ENCODE data around the gene PRRC2B.
"Not testable (repeated sequence)": the region's sequence is repeated elsewhere in the genome, so short reads cannot be mapped to it uniquely, and the experiment has no call there.

PRRC2B gene

GRCh38 chr9:131393622-131394463 lies at the start of gene PRRC2B:
TSS of gene PRRC2B (plus strand) at chr9:131394086. CDS start at chr9:131430145, 36,059 bp downstream.
- Histone ChIP-seq H3K9me3 (no peaks in the 10 kb centered on the region), H3K4me1 (peaks cover 37% of the 10 kb centered on the region), H3K27me3 (ENCODE audit: low read depth) (no peaks in the 10 kb centered on the region), H3K36me3 (replicated peaks) (peaks cover 16% of the 10 kb centered on the region), H3K4me3 (peak within 1 kb of the TSS; percentile 54)
- in situ Hi-C loops (cut with MboI; ENCODE audit: low sequenced_read_pairs), result no loop called here
- DNase-seq (ENCODE audit: low spot score in 2 of 2), result peak; percentile 89 to 98

- H3K9me3 ChIP-seq; H3K27me3 ChIP-seq (ENCODE audit: low read depth); H3K4me1 ChIP-seq; DNase-seq (ENCODE audit: low spot score in 2 of 2); in situ Hi-C loops (cut with MboI; ENCODE audit: low sequenced_read_pairs); H3K4me3 ChIP-seq; H3K36me3 ChIP-seq (replicated peaks): not testable (repeated sequence)
Observed at GRCh38 chr9:131344931-131345535, 48.9 kb upstream of the PRRC2B start.

- Histone ChIP-seq H3K36me3 (replicated peaks) (no peaks in the 10 kb centered on the region), H3K27me3 (ENCODE audit: low read depth) (no peaks in the 10 kb centered on the region), H3K4me1 (peaks cover 9% of the 10 kb centered on the region), H3K9me3 (no peaks in the 10 kb centered on the region; the same call in 1 of the 2 replicates), H3K4me3 (no peak overlapping the region)
- DNase-seq (ENCODE audit: low spot score in 2 of 2), result no peak
- in situ Hi-C loops (cut with MboI; ENCODE audit: low sequenced_read_pairs), result no loop called here
Observed at GRCh38 chr9:131346559-131346958, 47.3 kb upstream of the PRRC2B start.

- no peaks in the 10 kb centered on the region for H3K36me3 ChIP-seq (replicated peaks)
- in situ Hi-C loops (cut with MboI; ENCODE audit: low sequenced_read_pairs), result no loop called here
- H3K27me3 ChIP-seq (ENCODE audit: low read depth), result no peaks in the 10 kb centered on the region
- peak in 1 of 2 experiments; percentile 40 for DNase-seq (ENCODE audit: low spot score in 2 of 2)
- H3K4me1 ChIP-seq, result peaks cover 9% of the 10 kb centered on the region
- no peak overlapping the region for H3K4me3 ChIP-seq
- H3K9me3 ChIP-seq, result no peaks in the 10 kb centered on the region; the same call in 1 of the 2 replicates
Observed at GRCh38 chr9:131347376-131348020, 46.4 kb upstream of the PRRC2B start.

GRCh38 chr9:131348631-131349521 lies 45.0 kb upstream of the PRRC2B start:
- no peaks in the 10 kb centered on the region for H3K27me3 ChIP-seq (ENCODE audit: low read depth)
- no peaks in the 10 kb centered on the region for H3K36me3 ChIP-seq (replicated peaks)
- H3K9me3 ChIP-seq, result no peaks in the 10 kb centered on the region
- no peak for DNase-seq (ENCODE audit: low spot score in 2 of 2)
- peaks cover 9% of the 10 kb centered on the region for H3K4me1 ChIP-seq
- in situ Hi-C loops (cut with MboI; ENCODE audit: low sequenced_read_pairs), result no loop called here
- no peak overlapping the region for H3K4me3 ChIP-seq

- H3K9me3 ChIP-seq, result no peaks in the 10 kb centered on the region
- no peak overlapping the region for H3K4me3 ChIP-seq
- no peak for DNase-seq (ENCODE audit: low spot score in 2 of 2)
- no peaks in the 10 kb centered on the region for H3K36me3 ChIP-seq (replicated peaks)
- no peaks in the 10 kb centered on the region for H3K27me3 ChIP-seq (ENCODE audit: low read depth)
- H3K4me1 ChIP-seq, result peaks cover 9% of the 10 kb centered on the region
- in situ Hi-C loops (cut with MboI; ENCODE audit: low sequenced_read_pairs), result no loop called here
Observed at GRCh38 chr9:131349522-131349880, 44.4 kb upstream of the PRRC2B start.

- Histone ChIP-seq H3K4me1 (peaks cover 11% of the 10 kb centered on the region), H3K4me3 (peak overlapping the region; percentile 19), H3K27me3 (ENCODE audit: low read depth) (no peaks in the 10 kb centered on the region), H3K9me3 (0 out of 2 replicates have a peak, but pooled peaks cover 2% of the 10 kb centered on the region), H3K36me3 (replicated peaks) (no peaks in the 10 kb centered on the region)
- in situ Hi-C loops (cut with MboI; ENCODE audit: low sequenced_read_pairs), result no loop called here
- peak; percentile 85 to 97 for DNase-seq (ENCODE audit: low spot score in 2 of 2)
Observed at GRCh38 chr9:131349881-131350563, 43.9 kb upstream of the PRRC2B start.

- in situ Hi-C loops (cut with MboI; ENCODE audit: low sequenced_read_pairs), result loop anchor here (5.0 kb wide), 1 partner anchor 46 kb away; no protein-coding TSS in a partner anchor
- H3K36me3 ChIP-seq (replicated peaks); H3K4me3 ChIP-seq; H3K27me3 ChIP-seq (ENCODE audit: low read depth); DNase-seq (ENCODE audit: low spot score in 2 of 2); H3K9me3 ChIP-seq: not testable (repeated sequence)
- H3K4me1 ChIP-seq, result peaks cover 38% of the 10 kb centered on the region
Observed at GRCh38 chr9:131356479-131356878, 37.4 kb upstream of the PRRC2B start.

GRCh38 chr9:131358556-131358955 lies 35.3 kb upstream of the PRRC2B start:
- no peaks in the 10 kb centered on the region for H3K36me3 ChIP-seq (replicated peaks)
- H3K9me3 ChIP-seq, result peaks cover 6% of the 10 kb centered on the region; the same call in 1 of the 2 replicates
- H3K4me3 ChIP-seq, result no peak overlapping the region
- no peaks in the 10 kb centered on the region for H3K27me3 ChIP-seq (ENCODE audit: low read depth)
- DNase-seq (ENCODE audit: low spot score in 2 of 2), result no peak
- H3K4me1 ChIP-seq, result peaks cover 39% of the 10 kb centered on the region
- in situ Hi-C loops (cut with MboI; ENCODE audit: low sequenced_read_pairs), result loop anchor here (5.0 kb wide), 1 partner anchor 44 kb away; no protein-coding TSS in a partner anchor

- in situ Hi-C loops (cut with MboI; ENCODE audit: low sequenced_read_pairs), result no loop called here
- no peaks in the 10 kb centered on the region for H3K36me3 ChIP-seq (replicated peaks)
- no peaks in the 10 kb centered on the region for H3K27me3 ChIP-seq (ENCODE audit: low read depth)
- no peak overlapping the region for H3K4me3 ChIP-seq
- no peaks in the 10 kb centered on the region for H3K9me3 ChIP-seq
- H3K4me1 ChIP-seq, result peaks cover 24% of the 10 kb centered on the region
- peak in 1 of 2 experiments; percentile 48 for DNase-seq (ENCODE audit: low spot score in 2 of 2)
Observed at GRCh38 chr9:131361202-131361833, 32.6 kb upstream of the PRRC2B start.

- Histone ChIP-seq H3K27me3 (ENCODE audit: low read depth) (no peaks in the 10 kb centered on the region), H3K36me3 (replicated peaks) (no peaks in the 10 kb centered on the region), H3K4me1 (peaks cover 23% of the 10 kb centered on the region), H3K9me3 (no peaks in the 10 kb centered on the region), H3K4me3 (no peak overlapping the region)
- in situ Hi-C loops (cut with MboI; ENCODE audit: low sequenced_read_pairs), result no loop called here
- no peak for DNase-seq (ENCODE audit: low spot score in 2 of 2)
Observed at GRCh38 chr9:131365546-131365945, 28.3 kb upstream of the PRRC2B start.

- Histone ChIP-seq H3K27me3 (ENCODE audit: low read depth) (no peaks in the 10 kb centered on the region), H3K4me3 (no peak overlapping the region), H3K9me3 (no peaks in the 10 kb centered on the region), H3K36me3 (replicated peaks) (no peaks in the 10 kb centered on the region), H3K4me1 (peaks cover 17% of the 10 kb centered on the region)
- DNase-seq (ENCODE audit: low spot score in 2 of 2), result peak; percentile 79 to 81
- in situ Hi-C loops (cut with MboI; ENCODE audit: low sequenced_read_pairs), result no loop called here
Observed at GRCh38 chr9:131366761-131367401, 27.0 kb upstream of the PRRC2B start.

All from HAP-1 (cell line).